SK-N-SH (cell line): ENCODE data around the gene CREBL2. TPM values are rescaled to one million over a fixed set of nuclear protein-coding genes. Genes with fewer than 3 reads are reported as not detected.

ENCODE experiments used
- CTCF ChIA-PET: fragments of 300-600, 350-600 bp; formaldehyde crosslinking; extraction: SDS; loops from one replicate; lab custom pipeline; 2021; lab: Yijun Ruan, JAX
- POLR2A ChIA-PET: fragments of 350-600 bp; sonication (Branson Sonifier 250); formaldehyde crosslinking; extraction: SDS; loops from one replicate; lab custom pipeline; 2020; ENCODE audit warnings: antibody characterized with exemption, inconsistent platforms; lab: Yijun Ruan, JAX
- DNase-seq: peaks from one replicate; pipeline ENCODE4 v3.0.0; 2012
- H2AFZ ChIP-seq: fragments of 200-600 bp; sonication (generic); 2 replicates; pipeline ENCODE4 v1.8.1; 2016; ENCODE audit warnings: antibody characterized with exemption, mild to moderate bottlenecking, low read depth
- H3F3A ChIP-seq: fragments of 200-600 bp; sonication (generic); replicated peaks from 2 replicates; pipeline ENCODE3; 2016; ENCODE audit warnings: antibody characterized with exemption, mild to moderate bottlenecking; ENCODE audit not compliant: insufficient read depth
- H3K27ac ChIP-seq, 2 experiments: fragments of 200-500 bp in 1 of 2; fragments of 200-600 bp in 1 of 2; sonication (Bioruptor generic) in 1 of 2; sonication (generic), shearing (Covaris generic) in 1 of 2; 2 replicates each; pipeline versions ENCODE4 v1.5.1 to v1.6.1; 2014 to 2016; ENCODE audit warnings: low read depth in 2 of 2, inconsistent platforms in 1 of 2, low read length in 1 of 2, mild to moderate bottlenecking in 1 of 2, mixed read lengths in 1 of 2
- H3K27me3 ChIP-seq: fragments of 200-600 bp; sonication (generic), shearing (Covaris generic); 2 replicates; pipeline ENCODE4 v1.6.1; 2016; ENCODE audit warnings: mixed run types; ENCODE audit not compliant: insufficient read depth
- H3K36me3 ChIP-seq, 2 experiments: fragments of 200-500 bp in 1 of 2; fragments of 200-600 bp in 1 of 2; sonication (Bioruptor generic) in 1 of 2; sonication (generic) in 1 of 2; replicated peaks in 1 of 2; 2 replicates each; pipeline versions ENCODE3 to v1.5.1; 2014 to 2016; ENCODE audit warnings: low read length in 1 of 2, mild to moderate bottlenecking in 1 of 2; ENCODE audit not compliant: insufficient read depth in 2 of 2, control insufficient read depth in 1 of 2
- H3K4me1 ChIP-seq, 2 experiments: fragments of 200-500 bp in 1 of 2; fragments of 200-600 bp in 1 of 2; sonication (Bioruptor generic) in 1 of 2; sonication (generic), shearing (Covaris generic) in 1 of 2; 2 replicates each; pipeline versions ENCODE4 v1.5.1 to v1.6.1; 2014 to 2016; ENCODE audit warnings: low read depth in 1 of 2, low read length in 1 of 2, mixed run types in 1 of 2; ENCODE audit not compliant: insufficient read depth in 2 of 2, control insufficient read depth in 1 of 2
- H3K4me2 ChIP-seq: fragments of 200-600 bp; sonication (generic), shearing (Covaris generic); 2 replicates; pipeline ENCODE4 v1.6.1; 2017; ENCODE audit warnings: mixed run types
- H3K4me3 ChIP-seq, 2 experiments: fragments of 200-500 bp in 1 of 2; fragments of 200-600 bp in 1 of 2; sonication (Bioruptor generic) in 1 of 2; sonication (generic), shearing (Covaris generic) in 1 of 2; 2 replicates each; pipeline versions ENCODE4 v1.5.1 to v1.8.1; 2014 to 2016; ENCODE audit warnings: low read depth in 2 of 2, inconsistent platforms in 1 of 2, low read length in 1 of 2, mild to moderate bottlenecking in 1 of 2, mixed read lengths in 1 of 2, moderate library complexity in 1 of 2
- H3K79me2 ChIP-seq: fragments of 200-600 bp; sonication (generic); 2 replicates; pipeline ENCODE4 v1.8.1; 2017; ENCODE audit warnings: mild to moderate bottlenecking; ENCODE audit not compliant: insufficient read depth
- H3K9ac ChIP-seq: fragments of 200-600 bp; sonication (generic); 2 replicates; pipeline ENCODE4 v1.6.1; 2017; ENCODE audit warnings: mixed run types
- H3K9me2 ChIP-seq: fragments of 200-600 bp; sonication (generic); 2 replicates; pipeline ENCODE4 v1.6.1; 2017; ENCODE audit warnings: mixed run types
- H3K9me3 ChIP-seq: fragments of 200-600 bp; sonication (generic); 2 replicates; pipeline ENCODE4 v1.6.1; 2017; ENCODE audit warnings: mixed run types, mild to moderate bottlenecking, moderate library complexity
- H4K20me1 ChIP-seq: fragments of 200-600 bp; sonication (generic); 2 replicates; pipeline ENCODE4 v1.6.1; 2017; ENCODE audit warnings: mild to moderate bottlenecking, mixed run types; ENCODE audit not compliant: insufficient read depth
- ELF1 ChIP-seq: IDR thresholded peaks from 2 replicates; pipeline ENCODE4 v1.4.0; 2012
- FOSL2 ChIP-seq: IDR thresholded peaks from 2 replicates; pipeline ENCODE4 v1.4.0; 2012; ENCODE audit warnings: low read depth, mild to moderate bottlenecking, moderate library complexity, borderline replicate concordance
- FOXJ3 ChIP-seq: sonication (generic); formaldehyde crosslinking; IDR thresholded peaks from 2 replicates; pipeline ENCODE4 v1.5.1; 2020; ENCODE audit warnings: mild to moderate bottlenecking, missing genetic modification reagents
- GABPA ChIP-seq: IDR thresholded peaks from 2 replicates; pipeline ENCODE4 v1.4.0; 2012; ENCODE audit warnings: low read depth, mild to moderate bottlenecking
- IRF3 ChIP-seq: fragments of 150-350 bp; IDR thresholded peaks from 2 replicates; pipeline ENCODE4 v1.6.1; 2016; ENCODE audit warnings: mild to moderate bottlenecking, low read depth, low read length
- MAX ChIP-seq: IDR thresholded peaks from 2 replicates; pipeline ENCODE4 v1.4.0; 2012; ENCODE audit warnings: low read depth
- MEF2A ChIP-seq: IDR thresholded peaks from 2 replicates; pipeline ENCODE4 v1.4.0; 2012; ENCODE audit warnings: low read depth, borderline replicate concordance
- NRF1 ChIP-seq: IDR thresholded peaks from 2 replicates; pipeline ENCODE4 v1.6.1; 2012; ENCODE audit warnings: low read depth, mild to moderate bottlenecking, low read length
- PBX3 ChIP-seq: IDR thresholded peaks from 2 replicates; pipeline ENCODE4; 2012
- POLR2AphosphoS5 ChIP-seq: IDR thresholded peaks from 2 replicates; pipeline ENCODE4 v1.6.1; 2012; ENCODE audit warnings: low read depth, low read length
- RCOR1 ChIP-seq: fragments of 150-350 bp; IDR thresholded peaks from 2 replicates; pipeline ENCODE4 v1.6.1; 2017; ENCODE audit warnings: antibody characterized with exemption, low read length
- REST ChIP-seq: IDR thresholded peaks from 2 replicates; pipeline ENCODE4 v1.6.1; 2012; ENCODE audit warnings: mild to moderate bottlenecking, low read depth, low read length, moderate library complexity
- RXRA ChIP-seq: IDR thresholded peaks from 2 replicates; pipeline ENCODE4 v1.4.0; 2012; ENCODE audit warnings: low read depth, mild to moderate bottlenecking, borderline replicate concordance
- SIN3A ChIP-seq: IDR thresholded peaks from 2 replicates; pipeline ENCODE4 v1.6.1; 2012; ENCODE audit warnings: low read depth, mild to moderate bottlenecking, low read length, moderate library complexity, borderline replicate concordance
- SMC3 ChIP-seq: IDR thresholded peaks from 2 replicates; pipeline ENCODE4 v1.6.1; 2012; ENCODE audit warnings: low read depth, low read length, improper control_type of control experiment
- TEAD4 ChIP-seq: IDR thresholded peaks from 2 replicates; pipeline ENCODE4 v1.4.0; 2012; ENCODE audit warnings: mild to moderate bottlenecking, borderline replicate concordance; ENCODE audit not compliant: insufficient read depth
- USF2 ChIP-seq: fragments of 150-350 bp; IDR thresholded peaks from 2 replicates; pipeline ENCODE4 v1.6.1; 2017; ENCODE audit warnings: antibody characterized with exemption, low read length, low read depth, borderline replicate concordance
- ZBTB33 ChIP-seq: IDR thresholded peaks from 2 replicates; pipeline ENCODE4 v1.4.0; 2012; ENCODE audit warnings: low read depth, borderline replicate concordance
- WGBS: methylation state at CpG from one replicate; pipeline ENCODE4 v1.1.6; 2017; ENCODE audit warnings: low lambda C conversion rate; 5-methylcytosine and 5-hydroxymethylcytosine counted together
- polyA plus RNA-seq, 3 experiments: library from polyadenylated mRNA; depleted of rRNA; stranded (reverse); fragments of >200 nt; gene quantifications; 2 replicates each; pipeline ENCODE4 v1.2.3, GENCODE V29; 2012

Gene CREBL2
- polyA plus RNA-seq, 1 of the 3 experiments (the other 2 are of a cell fraction): 12.6 TPM

- CTCF ChIA-PET: interaction anchor here (0.6 kb wide), 1 partner anchor 28 kb away, joined by 4 read pairs; no protein-coding TSS in a partner anchor
- Histone ChIP-seq H3K9me3 (no peaks in the 10 kb centered on the region), H3K4me2 (no peak overlapping the region), H3K9me2 (no peaks in the 10 kb centered on the region), H3K4me3 (no peak overlapping the region), H3K27ac (no peak overlapping the region), H2AFZ (peak overlapping the region; percentile 31; the same call in 1 of the 2 replicates), H3K79me2 (no peaks in the 10 kb centered on the region), H4K20me1 (no peaks in the 10 kb centered on the region), H3K27me3 (no peaks in the 10 kb centered on the region), H3K36me3 (no peaks in the 10 kb centered on the region), H3K9ac (no peak overlapping the region), H3K4me1 (peaks cover 0 to 2% of the 10 kb centered on the region in 2 experiments; a peak in 1 of 4 replicates), H3F3A (peaks cover 9% of the 10 kb centered on the region)
- DNase-seq: no peak
- TF ChIP-seq PBX3 (no peak), NRF1 (no peak), SIN3A (no peak), RXRA (no peak), TEAD4 (no peak), FOSL2 (no peak), REST (no peak), RCOR1 (no peak), MEF2A (no peak), GABPA (no peak), MAX (no peak), ELF1 (no peak), ZBTB33 (no peak), POLR2AphosphoS5 (no peak), USF2 (no peak), SMC3 (no peak), FOXJ3 (CRISPR knock-in tag) (no peak), IRF3 (no peak)
- WGBS: 62% methylated on average over 7 of the region's 7 CpGs
- POLR2A ChIA-PET: no interaction called here
Observed at GRCh38 chr12:12606781-12607589, 4.7 kb upstream of the CREBL2 start.
